Medulla oblongata (tissue), 1 donor: ENCODE data around the gene OGFOD3.
"Not testable (repeated sequence)": the region's sequence is repeated elsewhere in the genome, so short reads cannot be mapped to it uniquely, and the experiment has no call there.

Experiments used
- DNase-seq: peaks from one replicate; pipeline ENCODE4 v3.0.0-alpha.2; 2015; ENCODE audit errors: extremely low spot score

OGFOD3 gene

GRCh38 chr17:82355770-82356427 lies 62.5 kb downstream of the OGFOD3 start:
- no peak for DNase-seq

- DNase-seq, result no peak
Measured at GRCh38 chr17:82354804-82355308, 63.5 kb downstream of the OGFOD3 start.

- no peak for DNase-seq
Measured at GRCh38 chr17:82353484-82353883, 64.9 kb downstream of the OGFOD3 start.

- DNase-seq, result peak; percentile 90
Measured at GRCh38 chr17:82351713-82352488, 66.5 kb downstream of the OGFOD3 start.

- no peak for DNase-seq
Measured at GRCh38 chr17:82351254-82351712, 67.1 kb downstream of the OGFOD3 start.

- no peak for DNase-seq
Measured at GRCh38 chr17:82350182-82351030, 68.0 kb downstream of the OGFOD3 start.

- no peak for DNase-seq
Measured at GRCh38 chr17:82349287-82349701, 69.1 kb downstream of the OGFOD3 start.

- no peak for DNase-seq
Measured at GRCh38 chr17:82348866-82349265, 69.5 kb downstream of the OGFOD3 start.

- no peak for DNase-seq
Measured at GRCh38 chr17:82348434-82348833, 70.0 kb downstream of the OGFOD3 start.

- not testable (repeated sequence) for DNase-seq
Measured at GRCh38 chr17:82347994-82348393, 70.4 kb downstream of the OGFOD3 start.

- no peak for DNase-seq
Measured at GRCh38 chr17:82346342-82347300, 71.8 kb downstream of the OGFOD3 start.

GRCh38 chr17:82345151-82345976 lies 73.0 kb downstream of the OGFOD3 start:
- DNase-seq, result no peak

GRCh38 chr17:82344175-82344907 lies 74.0 kb downstream of the OGFOD3 start:
- no peak for DNase-seq

- DNase-seq, result no peak
Measured at GRCh38 chr17:82343560-82343959, 74.8 kb downstream of the OGFOD3 start.

- no peak for DNase-seq
Measured at GRCh38 chr17:82342361-82343079, 75.9 kb downstream of the OGFOD3 start.

- no peak for DNase-seq
Measured at GRCh38 chr17:82339634-82340580, 78.5 kb downstream of the OGFOD3 start.
